ENCODE measurements around the gene ZBTB7C.

Gene ZBTB7C

DNA sequence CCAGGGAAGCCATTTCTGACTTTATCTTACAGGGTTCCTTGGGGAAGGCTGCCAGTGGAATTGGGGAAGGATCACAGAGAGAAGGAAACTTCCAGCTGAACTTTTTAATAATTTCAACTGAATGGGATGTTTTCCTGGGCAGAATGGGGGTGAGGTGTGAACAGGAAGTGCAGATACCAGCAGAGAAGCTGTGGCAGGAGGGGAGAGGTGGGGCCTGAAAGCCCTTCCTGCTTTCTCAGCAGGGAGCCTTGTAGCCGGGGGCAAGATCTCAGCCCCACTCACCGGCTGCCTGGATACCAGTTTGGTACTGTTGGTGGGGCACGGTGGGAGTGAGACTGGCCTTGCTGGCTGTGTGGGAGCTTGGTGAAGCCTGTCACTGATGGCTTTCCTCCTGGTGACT is 170.5 kb downstream of the ZBTB7C start:
- Histone ChIP-seq H3K4me3 (ENCODE audit: low read depth in 1 of 2, low read length in 2 of 2) (no peak overlapping the region), H3K36me3 (ENCODE audit: insufficient read depth, low read length) (no peaks in the 10 kb centered on the region), H2AFZ (ENCODE audit: low read depth, low read length) (no peak overlapping the region), H3K4me2 (ENCODE audit: insufficient read depth, low read length) (no peak overlapping the region), H3K79me2 (ENCODE audit: insufficient read depth, low read length) (no peaks in the 10 kb centered on the region), H3K9ac (ENCODE audit: low read depth, low read length) (no peak overlapping the region), H3K4me1 (ENCODE audit: insufficient read depth, low read length) (peaks cover 10% of the 10 kb centered on the region), H3K27me3 (ENCODE audit: insufficient read depth, low read length, poor library complexity) (peaks cover 9% of the 10 kb centered on the region), H3K9me3 (ENCODE audit: insufficient read depth, low read length, severe bottlenecking) (peaks cover 2% of the 10 kb centered on the region), H4K20me1 (ENCODE audit: insufficient read depth, low read length) (no peaks in the 10 kb centered on the region), H3K27ac (ENCODE audit: low read length) (no peak overlapping the region)
- DNase-seq (peak; percentile 36), ATAC-seq (ENCODE audit: insufficient read depth, low read depth) (peak; percentile 76)
- TF ChIP-seq, protein P1, sequence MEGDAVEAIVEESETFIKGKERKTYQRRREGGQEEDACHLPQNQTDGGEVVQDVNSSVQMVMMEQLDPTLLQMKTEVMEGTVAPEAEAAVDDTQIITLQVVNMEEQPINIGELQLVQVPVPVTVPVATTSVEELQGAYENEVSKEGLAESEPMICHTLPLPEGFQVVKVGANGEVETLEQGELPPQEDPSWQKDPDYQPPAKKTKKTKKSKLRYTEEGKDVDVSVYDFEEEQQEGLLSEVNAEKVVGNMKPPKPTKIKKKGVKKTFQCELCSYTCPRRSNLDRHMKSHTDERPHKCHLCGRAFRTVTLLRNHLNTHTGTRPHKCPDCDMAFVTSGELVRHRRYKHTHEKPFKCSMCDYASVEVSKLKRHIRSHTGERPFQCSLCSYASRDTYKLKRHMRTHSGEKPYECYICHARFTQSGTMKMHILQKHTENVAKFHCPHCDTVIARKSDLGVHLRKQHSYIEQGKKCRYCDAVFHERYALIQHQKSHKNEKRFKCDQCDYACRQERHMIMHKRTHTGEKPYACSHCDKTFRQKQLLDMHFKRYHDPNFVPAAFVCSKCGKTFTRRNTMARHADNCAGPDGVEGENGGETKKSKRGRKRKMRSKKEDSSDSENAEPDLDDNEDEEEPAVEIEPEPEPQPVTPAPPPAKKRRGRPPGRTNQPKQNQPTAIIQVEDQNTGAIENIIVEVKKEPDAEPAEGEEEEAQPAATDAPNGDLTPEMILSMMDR (IDR thresholded peaks at IDR 0.05; ENCODE audit: borderline replicate concordance, extremely low read depth, low read length, poor library complexity, severe bottlenecking): no peak
- TF ChIP-seq EZH2 (IDR thresholded peaks at IDR 0.05; ENCODE audit: borderline replicate concordance, low read depth, low read length, severe bottlenecking): no peak

DNA sequence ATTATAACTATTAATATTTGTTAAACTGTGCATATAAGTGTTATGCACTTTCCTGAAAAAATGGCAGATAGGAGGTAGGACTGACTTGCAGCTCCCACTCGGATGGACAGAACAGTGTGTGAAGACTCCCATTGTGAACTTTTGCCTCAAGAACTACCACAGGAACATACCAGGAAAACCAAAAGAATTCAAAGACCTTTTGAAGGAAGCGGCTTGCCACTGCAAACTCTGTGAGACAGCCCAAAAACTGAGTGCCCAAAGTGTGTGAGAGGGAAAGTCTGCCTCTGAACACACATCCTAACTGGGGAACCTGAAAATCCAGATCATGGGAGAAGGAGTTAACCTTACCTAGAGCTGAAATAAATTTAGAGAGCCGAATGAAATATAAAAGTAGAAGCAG is 171.0 kb downstream of the ZBTB7C start:
- Histone ChIP-seq H3K9ac (ENCODE audit: low read depth, low read length) (no peak overlapping the region), H3K27me3 (ENCODE audit: insufficient read depth, low read length, poor library complexity) (peaks cover 9% of the 10 kb centered on the region), H2AFZ (ENCODE audit: low read depth, low read length) (no peak overlapping the region), H3K27ac (ENCODE audit: low read length) (no peak overlapping the region), H3K36me3 (ENCODE audit: insufficient read depth, low read length) (no peaks in the 10 kb centered on the region), H3K79me2 (ENCODE audit: insufficient read depth, low read length) (no peaks in the 10 kb centered on the region), H4K20me1 (ENCODE audit: insufficient read depth, low read length) (no peaks in the 10 kb centered on the region), H3K9me3 (ENCODE audit: insufficient read depth, low read length, severe bottlenecking) (peaks cover 2% of the 10 kb centered on the region), H3K4me3 (ENCODE audit: low read depth in 1 of 2, low read length in 2 of 2) (no peak overlapping the region), H3K4me1 (ENCODE audit: insufficient read depth, low read length) (peaks cover 10% of the 10 kb centered on the region), H3K4me2 (ENCODE audit: insufficient read depth, low read length) (no peak overlapping the region)
- DNase-seq (no peak), ATAC-seq (ENCODE audit: insufficient read depth, low read depth) (no peak)
- TF ChIP-seq EZH2 (IDR thresholded peaks at IDR 0.05; ENCODE audit: borderline replicate concordance, low read depth, low read length, severe bottlenecking): no peak
- TF ChIP-seq, protein P1 (IDR thresholded peaks at IDR 0.05; ENCODE audit: borderline replicate concordance, extremely low read depth, low read length, poor library complexity, severe bottlenecking): no peak

DNA sequence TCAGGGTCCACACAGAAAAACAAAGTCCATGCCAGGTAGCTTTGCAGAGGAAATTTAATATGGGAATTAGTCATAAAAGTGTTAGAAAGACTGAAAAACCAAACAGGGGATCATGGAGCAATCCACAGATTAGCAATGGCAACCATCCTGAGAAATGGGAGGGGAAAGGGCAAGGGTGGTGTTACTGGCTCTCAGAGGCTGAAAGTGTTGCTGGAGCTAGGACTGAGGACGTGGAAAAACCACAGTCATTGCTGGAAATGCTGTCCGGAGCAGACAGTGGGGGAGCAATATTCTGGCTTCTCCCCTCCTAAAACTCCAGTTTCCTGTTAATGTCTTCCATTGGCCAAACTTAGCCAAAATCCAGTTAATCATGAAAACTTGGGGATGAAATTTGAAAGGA is 172.4 kb downstream of the ZBTB7C start:
- Histone ChIP-seq H3K9ac (ENCODE audit: low read depth, low read length) (no peak overlapping the region), H2AFZ (ENCODE audit: low read depth, low read length) (no peak overlapping the region), H3K27me3 (ENCODE audit: insufficient read depth, low read length, poor library complexity) (peaks cover 12% of the 10 kb centered on the region), H3K9me3 (ENCODE audit: insufficient read depth, low read length, severe bottlenecking) (peaks cover 2% of the 10 kb centered on the region), H3K4me3 (ENCODE audit: low read depth in 1 of 2, low read length in 2 of 2) (no peak overlapping the region), H3K4me2 (ENCODE audit: insufficient read depth, low read length) (no peak overlapping the region), H3K27ac (ENCODE audit: low read length) (no peak overlapping the region), H4K20me1 (ENCODE audit: insufficient read depth, low read length) (no peaks in the 10 kb centered on the region), H3K4me1 (ENCODE audit: insufficient read depth, low read length) (peaks cover 10% of the 10 kb centered on the region), H3K36me3 (ENCODE audit: insufficient read depth, low read length) (no peaks in the 10 kb centered on the region), H3K79me2 (ENCODE audit: insufficient read depth, low read length) (no peaks in the 10 kb centered on the region)
- TF ChIP-seq EZH2 (IDR thresholded peaks at IDR 0.05; ENCODE audit: borderline replicate concordance, low read depth, low read length, severe bottlenecking): no peak
- TF ChIP-seq, protein P1 (IDR thresholded peaks at IDR 0.05; ENCODE audit: borderline replicate concordance, extremely low read depth, low read length, poor library complexity, severe bottlenecking): no peak
- ATAC-seq (ENCODE audit: insufficient read depth, low read depth): no peak
- no peak for DNase-seq
